ENCODE measurements around the gene CAMK2B.
A peak's percentile ranks its signal among the peaks of the same experiment; 100 is the strongest.

CAMK2B gene

GRCh38 chr7:44348851-44349781 is 23.7 kb upstream of the CAMK2B start:
- Histone ChIP-seq H3K79me2 (ENCODE audit: insufficient read depth, low read length) (no peaks in the 10 kb centered on the region), H2AFZ (ENCODE audit: low read length) (no peak overlapping the region), H3K27me3 (ENCODE audit: insufficient read depth, low read length, poor library complexity, severe bottlenecking) (no peaks in the 10 kb centered on the region), H3K9ac (ENCODE audit: low read depth, low read length, poor library complexity, severe bottlenecking) (no peak overlapping the region), H3K4me1 (ENCODE audit: insufficient read depth, low read length, poor library complexity, severe bottlenecking) (no peaks in the 10 kb centered on the region), H3K9me3 (ENCODE audit: insufficient read depth, low read depth, low read length) (peaks cover 4% of the 10 kb centered on the region; the same call in 1 of the 2 replicates), H4K20me1 (ENCODE audit: insufficient read depth, low read length, poor library complexity, severe bottlenecking) (no peaks in the 10 kb centered on the region), H3K36me3 (ENCODE audit: insufficient read depth, low read length) (no peaks in the 10 kb centered on the region), H3K4me3 (ENCODE audit: low read length, poor library complexity, severe bottlenecking) (no peak overlapping the region), H3K9me2 (replicated peaks; ENCODE audit: low read depth, low read length) (no peaks in the 10 kb centered on the region), H3F3A (ENCODE audit: low read depth) (no peaks in the 10 kb centered on the region), H3K4me2 (ENCODE audit: low read depth, low read length, poor library complexity, severe bottlenecking) (no peak overlapping the region)
- TF ChIP-seq EZH2phosphoT487 (IDR thresholded peaks at IDR 0.05; ENCODE audit: borderline replicate concordance): no peak
- TF ChIP-seq CTCF (conservative IDR thresholded peaks at IDR 0.05; ENCODE audit: low read length): no peak

DNA sequence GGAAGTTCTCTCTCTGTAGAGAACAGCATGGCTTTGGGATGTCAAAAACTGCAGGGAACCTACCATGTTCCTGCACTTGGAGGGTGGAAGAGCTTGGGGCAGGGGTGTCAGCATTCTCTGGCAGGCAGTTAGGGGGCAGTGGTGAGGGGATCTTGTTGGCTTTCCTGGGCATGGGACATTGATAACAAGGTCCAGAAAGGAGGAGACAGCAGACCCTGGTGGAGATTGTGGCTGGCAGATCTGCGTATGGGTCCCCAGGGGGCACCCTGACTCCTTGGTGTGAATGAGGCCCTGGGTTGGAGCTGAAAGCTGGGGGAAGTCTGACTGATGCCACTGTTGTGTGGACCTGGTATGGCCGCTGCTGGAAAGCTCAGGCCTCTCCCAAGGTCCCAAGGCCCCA is 22.9 kb upstream of the CAMK2B start:
- no peaks in the 10 kb centered on the region for H3K36me3 ChIP-seq (ENCODE audit: insufficient read depth, low read length)
- no peak overlapping the region for H3K9ac ChIP-seq (ENCODE audit: low read depth, low read length, poor library complexity, severe bottlenecking)
- H3K79me2 ChIP-seq (ENCODE audit: insufficient read depth, low read length): no peaks in the 10 kb centered on the region
- no peaks in the 10 kb centered on the region for H3K4me1 ChIP-seq (ENCODE audit: insufficient read depth, low read length, poor library complexity, severe bottlenecking)
- TF ChIP-seq CTCF (conservative IDR thresholded peaks at IDR 0.05; ENCODE audit: low read length) (peak; percentile 66), EZH2phosphoT487 (IDR thresholded peaks at IDR 0.05; ENCODE audit: borderline replicate concordance) (no peak)
- H3K4me2 ChIP-seq (ENCODE audit: low read depth, low read length, poor library complexity, severe bottlenecking): no peak overlapping the region
- peaks cover 4% of the 10 kb centered on the region; the same call in 1 of the 2 replicates for H3K9me3 ChIP-seq (ENCODE audit: insufficient read depth, low read depth, low read length)
- no peaks in the 10 kb centered on the region for H4K20me1 ChIP-seq (ENCODE audit: insufficient read depth, low read length, poor library complexity, severe bottlenecking)
- H2AFZ ChIP-seq (ENCODE audit: low read length): no peak overlapping the region
- no peak overlapping the region for H3K4me3 ChIP-seq (ENCODE audit: low read length, poor library complexity, severe bottlenecking)
- H3K27me3 ChIP-seq (ENCODE audit: insufficient read depth, low read length, poor library complexity, severe bottlenecking): no peaks in the 10 kb centered on the region
- no peaks in the 10 kb centered on the region for H3K9me2 ChIP-seq (replicated peaks; ENCODE audit: low read depth, low read length)
- no peaks in the 10 kb centered on the region for H3F3A ChIP-seq (ENCODE audit: low read depth)

DNA sequence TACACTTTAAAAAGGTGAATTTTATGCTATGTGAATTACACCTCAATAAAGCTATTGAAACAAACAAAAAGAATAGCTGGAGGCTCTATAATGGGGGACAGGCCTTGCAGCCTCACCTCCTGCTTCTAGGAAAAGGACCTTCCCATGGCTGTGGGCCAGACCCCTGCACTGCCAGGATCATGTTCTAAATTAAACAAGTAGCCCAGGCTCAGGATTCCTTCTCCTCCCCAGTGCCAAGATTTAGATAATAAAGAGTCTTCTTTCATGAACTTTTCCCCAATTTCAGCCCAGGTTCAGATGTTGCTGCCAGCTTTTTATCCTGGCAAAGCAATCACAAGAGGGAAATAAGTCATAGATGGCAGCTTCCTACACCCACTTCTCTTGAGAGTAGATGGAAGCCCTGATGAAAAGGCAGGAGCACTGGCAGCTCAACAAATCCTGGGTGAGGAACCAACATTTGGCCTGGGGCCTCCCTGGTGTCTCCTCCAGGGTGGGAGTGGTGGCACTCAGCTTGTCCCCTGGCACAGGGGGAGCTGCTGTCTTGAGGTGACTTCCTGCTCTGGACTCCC is 22.2 kb upstream of the CAMK2B start:
- H3F3A ChIP-seq (ENCODE audit: low read depth): no peaks in the 10 kb centered on the region
- H3K79me2 ChIP-seq (ENCODE audit: insufficient read depth, low read length): no peaks in the 10 kb centered on the region
- H3K9me2 ChIP-seq (replicated peaks; ENCODE audit: low read depth, low read length): no peaks in the 10 kb centered on the region
- H3K4me1 ChIP-seq (ENCODE audit: insufficient read depth, low read length, poor library complexity, severe bottlenecking): no peaks in the 10 kb centered on the region
- H3K36me3 ChIP-seq (ENCODE audit: insufficient read depth, low read length): no peaks in the 10 kb centered on the region
- H3K9me3 ChIP-seq (ENCODE audit: insufficient read depth, low read depth, low read length): peaks cover 4% of the 10 kb centered on the region; the same call in 1 of the 2 replicates
- no peak overlapping the region for H3K9ac ChIP-seq (ENCODE audit: low read depth, low read length, poor library complexity, severe bottlenecking)
- no peaks in the 10 kb centered on the region for H4K20me1 ChIP-seq (ENCODE audit: insufficient read depth, low read length, poor library complexity, severe bottlenecking)
- H3K27me3 ChIP-seq (ENCODE audit: insufficient read depth, low read length, poor library complexity, severe bottlenecking): no peaks in the 10 kb centered on the region
- H3K4me2 ChIP-seq (ENCODE audit: low read depth, low read length, poor library complexity, severe bottlenecking): no peak overlapping the region
- H2AFZ ChIP-seq (ENCODE audit: low read length): no peak overlapping the region
- H3K4me3 ChIP-seq (ENCODE audit: low read length, poor library complexity, severe bottlenecking): no peak overlapping the region
- no peak for TF ChIP-seq EZH2phosphoT487 (IDR thresholded peaks at IDR 0.05; ENCODE audit: borderline replicate concordance)
- no peak for TF ChIP-seq CTCF (conservative IDR thresholded peaks at IDR 0.05; ENCODE audit: low read length)

Measured in Loucy (cell line).